ENCODE data around the gene TAAR1. TPM values are rescaled to one million over a fixed set of nuclear protein-coding genes. Genes with fewer than 3 reads are reported as not detected.
"Not testable (repeated sequence)": the region's sequence is repeated elsewhere in the genome, so short reads cannot be mapped to it uniquely, and the experiment has no call there.

Gene TAAR1
- total and polyA plus RNA-seq, 9 donors = not detected

DNA sequence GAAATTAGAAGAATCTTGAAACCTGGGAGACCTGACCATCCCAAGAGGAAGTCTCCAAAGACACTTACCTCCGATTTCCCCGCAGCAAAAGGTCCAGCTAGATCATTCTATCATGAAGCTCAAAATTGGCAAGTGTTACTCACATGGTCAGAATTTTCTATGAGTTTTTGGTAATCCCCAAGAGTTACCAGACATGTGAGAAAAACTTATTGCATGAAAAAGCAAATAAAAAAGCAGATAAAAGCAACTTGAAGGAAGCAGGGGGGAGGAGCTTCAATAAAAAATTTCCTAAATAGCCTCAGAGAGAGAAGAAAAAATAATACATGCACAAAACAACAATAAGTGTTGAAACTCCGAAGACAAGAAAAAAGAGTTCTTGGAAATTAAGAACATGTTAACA is 27.5 kb upstream of the TAAR1 start:
- no CpG with 5 or more reads among the region's 3 CpGs for whole genome bisulfite sequencing (ENCODE audit: insufficient coverage)
- Histone ChIP-seq H3K27me3 (ENCODE audit: control insufficient read depth, insufficient read depth, low read length) (no peaks in the 10 kb centered on the region), H3K4me3 (ENCODE audit: low read length) (no peak overlapping the region), H3K27ac (ENCODE audit: low read length) (no peak overlapping the region), H3K4me1 (ENCODE audit: control insufficient read depth, insufficient read depth, low read length) (no peaks in the 10 kb centered on the region), H3K9me3 (replicated peaks; ENCODE audit: control insufficient read depth, low read depth, low read length) (no peaks in the 10 kb centered on the region), H3K36me3 (ENCODE audit: control insufficient read depth, insufficient read depth, low read length) (no peaks in the 10 kb centered on the region)
- DNase-seq = no peak

DNA sequence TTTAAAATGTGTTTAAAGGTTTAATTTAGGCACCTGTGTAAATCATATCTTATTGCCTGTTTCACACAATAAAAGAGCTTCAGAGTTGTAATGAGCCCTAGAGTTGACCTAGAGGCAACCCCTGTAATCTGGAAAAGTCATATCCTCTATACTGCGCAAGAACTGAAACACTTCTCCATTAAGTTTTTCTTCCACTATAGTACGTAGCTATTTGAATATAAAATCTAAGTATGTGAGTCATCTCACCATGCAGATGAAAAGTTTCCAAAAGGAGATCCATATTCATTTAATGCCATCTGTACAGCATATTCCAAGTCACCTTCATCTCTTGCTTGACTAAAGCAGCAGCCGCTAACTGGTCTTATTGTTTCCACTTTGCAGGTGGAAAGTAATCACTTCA is 26.0 kb upstream of the TAAR1 start:
- Histone ChIP-seq H3K9me3 (replicated peaks; ENCODE audit: control insufficient read depth, low read depth, low read length) (no peaks in the 10 kb centered on the region), H3K36me3 (ENCODE audit: control insufficient read depth, insufficient read depth, low read length) (no peaks in the 10 kb centered on the region), H3K27ac (ENCODE audit: low read length) (no peak overlapping the region), H3K4me1 (ENCODE audit: control insufficient read depth, insufficient read depth, low read length) (no peaks in the 10 kb centered on the region), H3K4me3 (ENCODE audit: low read length) (no peak overlapping the region), H3K27me3 (ENCODE audit: control insufficient read depth, insufficient read depth, low read length) (no peaks in the 10 kb centered on the region)
- DNase-seq = peak; percentile 50
- WGBS (ENCODE audit: insufficient coverage) = no CpG with 5 or more reads among the region's 3 CpGs

- Histone ChIP-seq H3K9me3 (replicated peaks; ENCODE audit: control insufficient read depth, low read depth, low read length) (no peaks in the 10 kb centered on the region), H3K36me3 (ENCODE audit: control insufficient read depth, insufficient read depth, low read length) (no peaks in the 10 kb centered on the region), H3K4me3 (ENCODE audit: low read length) (no peak overlapping the region), H3K27me3 (ENCODE audit: control insufficient read depth, insufficient read depth, low read length) (no peaks in the 10 kb centered on the region), H3K4me1 (ENCODE audit: control insufficient read depth, insufficient read depth, low read length) (no peaks in the 10 kb centered on the region), H3K27ac (ENCODE audit: low read length) (no peak overlapping the region)
- no peak for DNase-seq
- 50% methylated on average over 1 of the region's 6 CpGs for WGBS (ENCODE audit: insufficient coverage)
These were observed 25.3 kb upstream of the TAAR1 start for GRCh38 chr6:132684272-132684671.

GRCh38 chr6:132683543-132683942 is 24.6 kb upstream of the TAAR1 start:
- H3K9me3 ChIP-seq (replicated peaks; ENCODE audit: control insufficient read depth, low read depth, low read length) = no peaks in the 10 kb centered on the region
- no peak overlapping the region for H3K4me3 ChIP-seq (ENCODE audit: low read length)
- H3K27me3 ChIP-seq (ENCODE audit: control insufficient read depth, insufficient read depth, low read length) = no peaks in the 10 kb centered on the region
- H3K4me1 ChIP-seq (ENCODE audit: control insufficient read depth, insufficient read depth, low read length) = no peaks in the 10 kb centered on the region
- H3K36me3 ChIP-seq (ENCODE audit: control insufficient read depth, insufficient read depth, low read length) = no peaks in the 10 kb centered on the region
- 50% methylated on average over 2 of the region's 6 CpGs for WGBS (ENCODE audit: insufficient coverage)
- H3K27ac ChIP-seq (ENCODE audit: low read length) = no peak overlapping the region
- DNase-seq = no peak

GRCh38 chr6:132679094-132679493 is 20.1 kb upstream of the TAAR1 start:
- not testable (repeated sequence) for H3K27me3 ChIP-seq (ENCODE audit: control insufficient read depth, insufficient read depth, low read length); DNase-seq; H3K4me1 ChIP-seq (ENCODE audit: control insufficient read depth, insufficient read depth, low read length); H3K9me3 ChIP-seq (replicated peaks; ENCODE audit: control insufficient read depth, low read depth, low read length); H3K36me3 ChIP-seq (ENCODE audit: control insufficient read depth, insufficient read depth, low read length); H3K4me3 ChIP-seq (ENCODE audit: low read length); H3K27ac ChIP-seq (ENCODE audit: low read length)

DNA sequence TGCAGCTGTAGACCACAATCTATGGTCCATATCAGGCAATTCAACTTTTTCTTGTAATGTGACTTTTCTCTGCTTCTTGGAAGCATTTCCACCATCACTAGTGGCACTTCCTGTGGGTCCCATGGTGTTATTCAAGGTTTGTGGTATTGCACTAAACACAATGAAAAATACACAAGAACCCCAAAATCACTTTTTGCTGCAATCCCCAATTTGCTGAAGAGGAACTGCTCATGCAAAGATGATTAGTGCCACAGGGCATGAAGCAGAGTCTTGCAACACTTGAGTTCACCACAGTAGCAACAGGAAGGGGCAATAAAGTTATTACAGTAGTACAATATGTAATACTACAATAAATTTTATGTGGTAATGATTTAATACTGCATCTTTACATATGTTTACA is 16.8 kb upstream of the TAAR1 start:
- no peaks in the 10 kb centered on the region for H3K9me3 ChIP-seq (replicated peaks; ENCODE audit: control insufficient read depth, low read depth, low read length)
- H3K4me3 ChIP-seq (ENCODE audit: low read length) = no peak overlapping the region
- H3K4me1 ChIP-seq (ENCODE audit: control insufficient read depth, insufficient read depth, low read length) = no peaks in the 10 kb centered on the region
- no peak for DNase-seq
- H3K27ac ChIP-seq (ENCODE audit: low read length) = no peak overlapping the region
- no peaks in the 10 kb centered on the region for H3K27me3 ChIP-seq (ENCODE audit: control insufficient read depth, insufficient read depth, low read length)
- no peaks in the 10 kb centered on the region for H3K36me3 ChIP-seq (ENCODE audit: control insufficient read depth, insufficient read depth, low read length)

DNA sequence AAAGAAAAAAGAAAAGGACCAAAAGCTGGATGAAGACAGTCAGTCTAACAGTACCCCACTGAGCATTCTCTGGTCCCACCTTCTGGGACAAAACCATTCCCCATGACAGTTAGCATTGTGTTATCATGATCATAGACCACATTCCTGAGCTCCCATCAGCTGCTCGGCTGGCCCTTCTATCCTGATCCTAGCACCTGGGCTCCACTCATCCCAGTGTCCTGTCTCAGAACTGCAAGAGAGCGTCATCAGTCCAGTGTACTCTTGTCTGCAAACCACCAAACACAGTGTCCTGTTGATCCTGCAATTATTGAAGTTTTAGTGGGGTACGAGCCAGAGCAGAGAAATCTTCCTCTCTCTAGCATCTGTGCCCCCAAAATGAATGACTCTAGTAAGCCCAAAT is 16.0 kb upstream of the TAAR1 start:
- 77% methylated on average over 3 of the region's 3 CpGs for WGBS (ENCODE audit: insufficient coverage)
- H3K4me1 ChIP-seq (ENCODE audit: control insufficient read depth, insufficient read depth, low read length) = no peaks in the 10 kb centered on the region
- H3K4me3 ChIP-seq (ENCODE audit: low read length) = no peak overlapping the region
- no peak overlapping the region for H3K27ac ChIP-seq (ENCODE audit: low read length)
- no peaks in the 10 kb centered on the region for H3K27me3 ChIP-seq (ENCODE audit: control insufficient read depth, insufficient read depth, low read length)
- no peaks in the 10 kb centered on the region for H3K9me3 ChIP-seq (replicated peaks; ENCODE audit: control insufficient read depth, low read depth, low read length)
- no peak for DNase-seq
- no peaks in the 10 kb centered on the region for H3K36me3 ChIP-seq (ENCODE audit: control insufficient read depth, insufficient read depth, low read length)

DNA sequence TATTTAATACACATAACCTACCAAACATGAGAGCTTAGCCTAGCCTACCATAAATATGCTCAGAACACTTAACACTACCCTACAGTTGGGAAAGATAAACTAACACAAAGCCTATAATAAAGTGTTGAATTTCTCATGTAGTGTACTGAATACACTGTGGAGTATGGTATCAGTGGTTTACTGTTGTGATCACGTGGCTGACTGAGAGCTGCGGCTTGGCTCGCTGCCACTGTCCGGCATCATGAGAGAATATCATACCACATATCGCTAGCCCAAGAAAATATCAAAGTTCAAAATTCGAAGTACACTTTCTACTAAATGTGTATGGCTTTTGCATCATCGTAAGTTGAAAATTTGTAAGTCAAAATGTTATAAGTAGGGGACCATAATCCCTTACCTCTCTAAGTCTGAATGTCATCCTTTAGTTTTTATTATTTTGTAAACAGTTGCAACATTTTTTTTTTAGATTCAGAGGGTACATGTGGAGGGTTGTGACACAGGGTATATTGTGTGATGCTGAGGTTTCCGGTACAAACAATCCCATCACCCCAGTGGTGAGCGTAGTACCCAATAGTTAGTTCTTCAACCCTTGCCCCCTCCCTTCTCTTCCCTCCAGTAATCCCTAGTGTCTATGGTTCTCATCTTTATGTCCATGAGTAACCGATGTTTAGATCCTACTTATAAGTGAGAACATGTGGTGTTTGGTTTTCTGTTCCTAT is 14.6 kb upstream of the TAAR1 start:
- WGBS (ENCODE audit: insufficient coverage) = no CpG with 5 or more reads among the region's 10 CpGs
- no peaks in the 10 kb centered on the region for H3K4me1 ChIP-seq (ENCODE audit: control insufficient read depth, insufficient read depth, low read length)
- no peaks in the 10 kb centered on the region for H3K9me3 ChIP-seq (replicated peaks; ENCODE audit: control insufficient read depth, low read depth, low read length)
- no peak overlapping the region for H3K27ac ChIP-seq (ENCODE audit: low read length)
- no peak for DNase-seq
- H3K4me3 ChIP-seq (ENCODE audit: low read length) = no peak overlapping the region
- H3K27me3 ChIP-seq (ENCODE audit: control insufficient read depth, insufficient read depth, low read length) = no peaks in the 10 kb centered on the region
- H3K36me3 ChIP-seq (ENCODE audit: control insufficient read depth, insufficient read depth, low read length) = no peaks in the 10 kb centered on the region

DNA sequence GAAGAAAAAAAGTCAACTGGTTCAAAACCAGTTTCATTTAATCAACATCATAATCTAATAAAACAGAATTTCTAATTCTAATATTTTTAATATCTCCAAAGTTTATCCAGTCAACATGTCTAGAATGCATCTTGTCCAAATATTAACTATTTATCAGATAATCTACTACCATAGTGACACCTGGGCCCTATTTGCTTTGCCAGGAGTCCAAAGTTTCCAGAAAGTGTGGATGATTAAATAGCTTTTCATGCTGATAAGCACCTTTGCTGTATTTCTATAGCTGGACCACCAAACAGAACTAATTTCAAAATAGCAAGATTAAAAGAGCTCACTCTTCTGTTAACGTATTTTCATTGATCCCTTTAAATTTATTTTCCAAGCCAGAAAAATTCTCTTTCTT is 12.3 kb upstream of the TAAR1 start:
- H3K36me3 ChIP-seq (ENCODE audit: control insufficient read depth, insufficient read depth, low read length) = no peaks in the 10 kb centered on the region
- DNase-seq = no peak
- H3K27ac ChIP-seq (ENCODE audit: low read length) = no peak overlapping the region
- no peaks in the 10 kb centered on the region for H3K4me1 ChIP-seq (ENCODE audit: control insufficient read depth, insufficient read depth, low read length)
- no peak overlapping the region for H3K4me3 ChIP-seq (ENCODE audit: low read length)
- WGBS (ENCODE audit: insufficient coverage) = no CpG with 5 or more reads among the region's 1 CpG
- H3K27me3 ChIP-seq (ENCODE audit: control insufficient read depth, insufficient read depth, low read length) = no peaks in the 10 kb centered on the region
- H3K9me3 ChIP-seq (replicated peaks; ENCODE audit: control insufficient read depth, low read depth, low read length) = no peaks in the 10 kb centered on the region

DNA sequence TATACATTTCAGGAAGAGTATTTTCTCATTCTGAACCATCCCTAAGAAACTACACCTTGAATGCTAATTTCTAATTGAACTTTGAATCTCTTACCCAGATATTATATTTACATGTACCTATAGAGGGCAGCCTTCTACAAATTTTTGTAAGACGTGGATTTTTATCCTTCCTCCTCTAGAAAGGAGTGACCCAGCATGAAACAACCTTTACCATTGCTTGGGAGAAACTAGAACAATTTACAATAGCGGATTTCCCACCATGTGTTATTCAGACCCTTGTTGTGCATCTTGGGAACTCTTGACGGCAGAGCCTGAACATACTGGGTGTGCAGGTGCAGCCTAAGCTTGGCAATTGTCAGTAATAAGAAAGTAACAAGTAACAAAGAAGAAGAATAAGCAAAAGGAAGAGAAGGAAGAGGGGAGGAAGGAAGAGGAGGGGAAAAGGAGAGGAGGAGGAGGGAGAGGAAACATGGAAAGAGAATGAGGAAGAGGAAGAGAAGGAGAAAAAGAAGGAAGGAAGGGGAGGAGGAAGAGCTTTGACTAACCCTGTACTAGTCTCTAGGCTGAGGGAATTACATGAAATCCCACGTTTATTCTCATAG is 10.8 kb upstream of the TAAR1 start:
- WGBS (ENCODE audit: insufficient coverage) = 0% methylated on average over 1 of the region's 4 CpGs

GRCh38 chr6:132666118-132666517 is 7.1 kb upstream of the TAAR1 start:
- 86% methylated on average over 3 of the region's 4 CpGs for WGBS (ENCODE audit: insufficient coverage)
- no peaks in the 10 kb centered on the region for H3K36me3 ChIP-seq (ENCODE audit: control insufficient read depth, insufficient read depth, low read length)
- DNase-seq = no peak
- H3K27me3 ChIP-seq (ENCODE audit: control insufficient read depth, insufficient read depth, low read length) = no peaks in the 10 kb centered on the region
- H3K27ac ChIP-seq (ENCODE audit: low read length) = no peak overlapping the region
- H3K4me3 ChIP-seq (ENCODE audit: low read length) = no peak overlapping the region
- H3K9me3 ChIP-seq (replicated peaks; ENCODE audit: control insufficient read depth, low read depth, low read length) = no peaks in the 10 kb centered on the region
- no peaks in the 10 kb centered on the region for H3K4me1 ChIP-seq (ENCODE audit: control insufficient read depth, insufficient read depth, low read length)

More for the DNA sequence above, 10.8 kb upstream of the TAAR1 start:
- Histone ChIP-seq H3K36me3 (ENCODE audit: control insufficient read depth, insufficient read depth, low read length) (no peaks in the 10 kb centered on the region), H3K4me3 (ENCODE audit: low read length) (no peak overlapping the region), H3K9me3 (replicated peaks; ENCODE audit: control insufficient read depth, low read depth, low read length) (no peaks in the 10 kb centered on the region), H3K27me3 (ENCODE audit: control insufficient read depth, insufficient read depth, low read length) (no peaks in the 10 kb centered on the region), H3K4me1 (ENCODE audit: control insufficient read depth, insufficient read depth, low read length) (no peaks in the 10 kb centered on the region), H3K27ac (ENCODE audit: low read length) (no peak overlapping the region)
- DNase-seq = peak; percentile 56
